ENCODE results near the gene TBC1D16.

Gene TBC1D16

GRCh38 chr17:79883202-79883601 is 152.5 kb downstream of the TBC1D16 start:
- no peak for DNase-seq
